ENCODE measurements around the gene HACD4. TPM values are rescaled to one million over a fixed set of nuclear protein-coding genes. Genes with fewer than 3 reads are reported as not detected.

Gene HACD4, protein sequence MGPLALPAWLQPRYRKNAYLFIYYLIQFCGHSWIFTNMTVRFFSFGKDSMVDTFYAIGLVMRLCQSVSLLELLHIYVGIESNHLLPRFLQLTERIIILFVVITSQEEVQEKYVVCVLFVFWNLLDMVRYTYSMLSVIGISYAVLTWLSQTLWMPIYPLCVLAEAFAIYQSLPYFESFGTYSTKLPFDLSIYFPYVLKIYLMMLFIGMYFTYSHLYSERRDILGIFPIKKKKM
- total RNA-seq, result 2.1 TPM

GRCh38 chr9:21031091-21031807 lies at the start of gene HACD4:
Gene HACD4 (minus strand): TSS chr9:21031640. CDS start chr9:21031590, 50 bp downstream.
- Histone ChIP-seq H3K4me1 (ENCODE audit: control insufficient read depth in 3 of 3, insufficient read depth in 3 of 3, low read length in 3 of 3) (peaks cover 0 to 4% (median 0%) of the 10 kb centered on the region in 3 donors), H3K27me3 (ENCODE audit: control insufficient read depth in 3 of 3, insufficient read depth in 3 of 3, low read length in 3 of 3) (no peaks in the 10 kb centered on the region), H3K36me3 (ENCODE audit: control insufficient read depth in 3 of 3, insufficient read depth in 3 of 3, low read length in 3 of 3) (no peaks in the 10 kb centered on the region), H3K27ac (ENCODE audit: low read depth, low read length) (peak within 1 kb of the TSS; percentile 48), H3K4me3 (ENCODE audit: low read length in 3 of 3) (peak within 1 kb of the TSS; percentile 54 to 64 (median 60)), H3K9ac (ENCODE audit: low read depth in 1 of 3, low read length in 3 of 3) (peak within 1 kb of the TSS; percentile 30 to 65 (median 63)), H3K9me3 (ENCODE audit: control insufficient read depth in 3 of 3, low read length in 3 of 3) (no peaks in the 10 kb centered on the region)

DNA sequence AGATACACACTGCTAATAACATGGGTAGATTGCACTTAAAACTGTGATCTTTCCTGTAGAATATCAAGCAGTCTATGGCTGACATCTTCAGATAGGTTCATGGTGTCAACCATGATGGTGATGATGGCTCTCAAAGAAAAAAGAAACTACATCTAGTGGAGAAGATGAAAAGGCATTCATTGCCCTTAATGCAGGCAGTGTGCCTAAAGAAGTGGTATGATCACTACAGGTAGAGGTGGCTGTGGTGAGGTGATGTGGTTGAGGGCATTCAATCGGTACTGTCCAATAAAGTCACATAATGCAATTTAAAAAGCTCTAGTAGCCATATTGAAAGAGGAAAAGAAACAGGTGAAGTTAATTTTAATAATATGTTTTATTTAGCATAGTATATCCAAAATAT lies 49.4 kb upstream of the HACD4 start:
- Histone ChIP-seq H3K36me3 (ENCODE audit: control insufficient read depth in 3 of 3, insufficient read depth in 3 of 3, low read length in 3 of 3) (no peaks in the 10 kb centered on the region), H3K9me3 (ENCODE audit: control insufficient read depth in 3 of 3, low read length in 3 of 3) (no peaks in the 10 kb centered on the region)

GRCh38 chr9:21078702-21079101 lies 47.3 kb upstream of the HACD4 start:
- Histone ChIP-seq H3K36me3 (ENCODE audit: control insufficient read depth in 3 of 3, insufficient read depth in 3 of 3, low read length in 3 of 3) (no peaks in the 10 kb centered on the region), H3K4me1 (ENCODE audit: control insufficient read depth in 3 of 3, insufficient read depth in 3 of 3, low read length in 3 of 3) (peaks cover 0 to 4% (median 3%) of the 10 kb centered on the region in 3 donors), H3K27me3 (ENCODE audit: control insufficient read depth in 3 of 3, insufficient read depth in 3 of 3, low read length in 3 of 3) (no peaks in the 10 kb centered on the region), H3K27ac (ENCODE audit: low read depth, low read length) (no peak overlapping the region), H3K9ac (ENCODE audit: low read depth in 1 of 3, low read length in 3 of 3) (no peak overlapping the region), H3K4me3 (ENCODE audit: low read length in 3 of 3) (no peak overlapping the region), H3K9me3 (ENCODE audit: control insufficient read depth in 3 of 3, low read length in 3 of 3) (no peaks in the 10 kb centered on the region)

More for the DNA sequence above, 49.4 kb upstream of the HACD4 start:
- Histone ChIP-seq H3K4me1 (ENCODE audit: control insufficient read depth in 3 of 3, insufficient read depth in 3 of 3, low read length in 3 of 3) (peaks cover 0 to 4% (median 3%) of the 10 kb centered on the region in 3 donors), H3K27ac (ENCODE audit: low read depth, low read length) (no peak overlapping the region), H3K9ac (ENCODE audit: low read depth in 1 of 3, low read length in 3 of 3) (no peak overlapping the region), H3K27me3 (ENCODE audit: control insufficient read depth in 3 of 3, insufficient read depth in 3 of 3, low read length in 3 of 3) (no peaks in the 10 kb centered on the region), H3K4me3 (ENCODE audit: low read length in 3 of 3) (no peak overlapping the region)

DNA sequence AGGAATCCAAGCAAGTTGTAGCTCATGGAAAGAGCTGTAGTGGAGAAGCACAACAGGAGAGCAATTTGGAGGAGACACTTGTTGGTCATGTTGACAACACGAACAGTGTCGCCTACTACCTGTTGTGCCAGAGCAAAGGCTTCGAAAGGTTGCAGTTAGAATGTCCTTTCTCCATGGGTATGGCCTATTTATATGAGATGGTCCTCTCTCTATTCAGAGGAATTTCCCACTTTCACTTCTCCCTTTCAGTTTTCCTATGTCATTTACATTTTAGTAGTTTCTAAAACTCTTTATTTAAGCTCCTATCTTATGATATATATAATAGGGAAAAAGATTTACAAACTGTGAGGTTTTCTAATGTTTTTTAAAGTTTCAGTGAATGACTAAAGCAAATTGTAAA lies 46.3 kb upstream of the HACD4 start, which contains the start of gene IFNB1:
Gene IFNB1, minus strand, starts transcription at position 162 of the 400 bp plus-strand sequence. Its CDS starts 73 bp downstream, at position 89.
- H3K4me1 ChIP-seq (ENCODE audit: control insufficient read depth in 3 of 3, insufficient read depth in 3 of 3, low read length in 3 of 3), result peaks cover 0 to 4% (median 2%) of the 10 kb centered on the region in 3 donors
- H3K27me3 ChIP-seq (ENCODE audit: control insufficient read depth in 3 of 3, insufficient read depth in 3 of 3, low read length in 3 of 3), result no peaks in the 10 kb centered on the region
- no peak within 1 kb of the TSS for H3K27ac ChIP-seq (ENCODE audit: low read depth, low read length)
- H3K9ac ChIP-seq (ENCODE audit: low read depth in 1 of 3, low read length in 3 of 3), result no peak within 1 kb of the TSS
- H3K9me3 ChIP-seq (ENCODE audit: control insufficient read depth in 3 of 3, low read length in 3 of 3), result no peaks in the 10 kb centered on the region
- H3K4me3 ChIP-seq (ENCODE audit: low read length in 3 of 3), result no peak within 1 kb of the TSS
- no peaks in the 10 kb centered on the region for H3K36me3 ChIP-seq (ENCODE audit: control insufficient read depth in 3 of 3, insufficient read depth in 3 of 3, low read length in 3 of 3)

GRCh38 chr9:21075484-21075883 lies 44.0 kb upstream of the HACD4 start:
- Histone ChIP-seq H3K9ac (ENCODE audit: low read depth in 1 of 3, low read length in 3 of 3) (no peak overlapping the region), H3K4me3 (ENCODE audit: low read length in 3 of 3) (no peak overlapping the region), H3K4me1 (ENCODE audit: control insufficient read depth in 3 of 3, insufficient read depth in 3 of 3, low read length in 3 of 3) (peaks cover under 1% of the 10 kb centered on the region in 3 donors), H3K27me3 (ENCODE audit: control insufficient read depth in 3 of 3, insufficient read depth in 3 of 3, low read length in 3 of 3) (no peaks in the 10 kb centered on the region), H3K36me3 (ENCODE audit: control insufficient read depth in 3 of 3, insufficient read depth in 3 of 3, low read length in 3 of 3) (no peaks in the 10 kb centered on the region), H3K9me3 (ENCODE audit: control insufficient read depth in 3 of 3, low read length in 3 of 3) (no peaks in the 10 kb centered on the region), H3K27ac (ENCODE audit: low read depth, low read length) (no peak overlapping the region)

DNA sequence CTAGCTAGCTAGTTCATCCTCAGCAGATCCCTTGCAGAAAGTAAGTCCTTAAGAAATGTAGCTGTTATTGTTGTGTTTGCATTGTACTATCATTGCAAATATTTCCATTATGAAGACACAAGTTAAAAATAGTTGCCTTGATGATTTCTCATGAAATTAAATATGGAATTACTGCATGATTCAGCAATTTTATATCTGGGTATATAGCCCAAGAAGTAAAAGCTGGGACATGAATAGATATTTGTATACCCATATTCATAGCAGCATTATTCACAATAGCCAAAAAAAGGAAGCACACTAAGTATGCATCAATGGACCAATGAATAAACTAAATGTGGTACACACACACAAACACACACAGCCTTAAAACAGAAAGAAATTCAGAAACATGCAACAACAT lies 39.5 kb upstream of the HACD4 start:
- peaks cover 3 to 4% (median 4%) of the 10 kb centered on the region in 3 donors for H3K4me1 ChIP-seq (ENCODE audit: control insufficient read depth in 3 of 3, insufficient read depth in 3 of 3, low read length in 3 of 3)
- H3K4me3 ChIP-seq (ENCODE audit: low read length in 3 of 3), result no peak overlapping the region
- no peak overlapping the region for H3K9ac ChIP-seq (ENCODE audit: low read depth in 1 of 3, low read length in 3 of 3)
- no peaks in the 10 kb centered on the region for H3K27me3 ChIP-seq (ENCODE audit: control insufficient read depth in 3 of 3, insufficient read depth in 3 of 3, low read length in 3 of 3)
- no peak overlapping the region for H3K27ac ChIP-seq (ENCODE audit: low read depth, low read length)
- no peaks in the 10 kb centered on the region for H3K36me3 ChIP-seq (ENCODE audit: control insufficient read depth in 3 of 3, insufficient read depth in 3 of 3, low read length in 3 of 3)
- no peaks in the 10 kb centered on the region for H3K9me3 ChIP-seq (ENCODE audit: control insufficient read depth in 3 of 3, low read length in 3 of 3)

GRCh38 chr9:21070171-21070571 lies 38.7 kb upstream of the HACD4 start:
- H3K9ac ChIP-seq (ENCODE audit: low read depth in 1 of 3, low read length in 3 of 3), result peak overlapping the region in 1 of 3 donors; percentile 25
- H3K9me3 ChIP-seq (ENCODE audit: control insufficient read depth in 3 of 3, low read length in 3 of 3), result no peaks in the 10 kb centered on the region
- H3K27ac ChIP-seq (ENCODE audit: low read depth, low read length), result no peak overlapping the region
- H3K36me3 ChIP-seq (ENCODE audit: control insufficient read depth in 3 of 3, insufficient read depth in 3 of 3, low read length in 3 of 3), result no peaks in the 10 kb centered on the region
- peak overlapping the region in 2 of 3 donors; percentile 33 to 57 for H3K4me3 ChIP-seq (ENCODE audit: low read length in 3 of 3)
- peaks cover 3 to 4% (median 4%) of the 10 kb centered on the region in 3 donors for H3K4me1 ChIP-seq (ENCODE audit: control insufficient read depth in 3 of 3, insufficient read depth in 3 of 3, low read length in 3 of 3)
- H3K27me3 ChIP-seq (ENCODE audit: control insufficient read depth in 3 of 3, insufficient read depth in 3 of 3, low read length in 3 of 3), result no peaks in the 10 kb centered on the region

DNA sequence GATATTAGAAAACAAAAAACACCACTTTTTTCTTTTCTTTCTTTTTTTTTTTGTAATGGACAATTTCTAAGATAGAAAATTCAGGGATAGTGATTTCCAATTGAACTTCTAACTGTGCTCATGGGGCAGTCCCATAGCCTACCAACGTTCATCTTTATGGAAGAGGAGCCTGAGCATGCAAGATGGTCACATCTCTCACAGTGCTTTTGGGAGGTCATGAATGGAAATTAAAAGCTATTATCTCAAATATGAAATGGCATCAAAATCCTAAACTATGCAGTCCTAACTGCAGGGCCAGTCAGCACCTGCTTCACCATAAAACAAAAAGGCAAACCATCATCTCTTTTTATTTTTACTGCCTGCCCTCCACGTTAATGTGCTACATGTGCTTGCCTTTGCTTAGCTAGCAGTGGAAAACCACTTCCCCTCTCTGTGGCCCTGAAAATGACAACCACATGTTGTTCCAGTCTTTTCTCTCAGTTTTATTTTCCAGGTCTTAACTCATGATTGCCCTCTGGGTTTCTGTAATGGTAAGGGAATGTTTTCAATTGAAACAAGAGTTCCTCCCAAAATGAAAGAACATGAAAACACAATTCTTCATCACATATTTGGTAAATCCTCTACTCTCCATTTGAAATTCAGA lies 29.6 kb upstream of the HACD4 start:
- Histone ChIP-seq H3K27ac (ENCODE audit: low read depth, low read length) (no peak overlapping the region), H3K4me1 (ENCODE audit: control insufficient read depth in 3 of 3, insufficient read depth in 3 of 3, low read length in 3 of 3) (no peaks in the 10 kb centered on the region), H3K9me3 (ENCODE audit: control insufficient read depth in 3 of 3, low read length in 3 of 3) (no peaks in the 10 kb centered on the region), H3K4me3 (ENCODE audit: low read length in 3 of 3) (no peak overlapping the region), H3K27me3 (ENCODE audit: control insufficient read depth in 3 of 3, insufficient read depth in 3 of 3, low read length in 3 of 3) (no peaks in the 10 kb centered on the region), H3K9ac (ENCODE audit: low read depth in 1 of 3, low read length in 3 of 3) (no peak overlapping the region), H3K36me3 (ENCODE audit: control insufficient read depth in 3 of 3, insufficient read depth in 3 of 3, low read length in 3 of 3) (no peaks in the 10 kb centered on the region)

DNA sequence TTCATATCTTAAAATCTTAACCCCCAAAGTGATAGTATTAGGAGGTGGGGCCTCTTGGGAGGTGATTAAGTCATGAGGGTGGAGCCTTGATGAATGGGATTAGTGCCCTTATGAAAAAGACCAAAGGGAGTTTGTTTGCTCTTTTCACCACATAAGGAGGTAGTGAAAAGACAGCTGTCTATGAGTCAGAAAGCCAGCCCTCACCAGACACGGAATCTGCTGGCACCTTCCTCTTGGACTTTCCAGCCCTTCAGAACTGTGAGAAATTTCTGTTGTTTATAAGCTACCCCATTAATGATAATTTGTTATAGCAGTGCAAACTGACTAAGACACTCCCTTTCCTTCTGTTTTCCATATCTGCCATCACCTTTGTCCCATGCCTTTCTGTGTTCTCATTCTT lies 25.5 kb upstream of the HACD4 start:
- no peak overlapping the region for H3K4me3 ChIP-seq (ENCODE audit: low read length in 3 of 3)
- no peak overlapping the region for H3K9ac ChIP-seq (ENCODE audit: low read depth in 1 of 3, low read length in 3 of 3)
- no peaks in the 10 kb centered on the region for H3K9me3 ChIP-seq (ENCODE audit: control insufficient read depth in 3 of 3, low read length in 3 of 3)
- no peaks in the 10 kb centered on the region for H3K27me3 ChIP-seq (ENCODE audit: control insufficient read depth in 3 of 3, insufficient read depth in 3 of 3, low read length in 3 of 3)
- H3K27ac ChIP-seq (ENCODE audit: low read depth, low read length), result no peak overlapping the region
- no peaks in the 10 kb centered on the region for H3K36me3 ChIP-seq (ENCODE audit: control insufficient read depth in 3 of 3, insufficient read depth in 3 of 3, low read length in 3 of 3)
- H3K4me1 ChIP-seq (ENCODE audit: control insufficient read depth in 3 of 3, insufficient read depth in 3 of 3, low read length in 3 of 3), result no peaks in the 10 kb centered on the region

GRCh38 chr9:21053851-21054250 lies 22.4 kb upstream of the HACD4 start:
- H3K9me3 ChIP-seq (ENCODE audit: control insufficient read depth in 3 of 3, low read length in 3 of 3), result no peaks in the 10 kb centered on the region
- H3K4me3 ChIP-seq (ENCODE audit: low read length in 3 of 3), result no peak overlapping the region
- H3K27ac ChIP-seq (ENCODE audit: low read depth, low read length), result no peak overlapping the region
- H3K27me3 ChIP-seq (ENCODE audit: control insufficient read depth in 3 of 3, insufficient read depth in 3 of 3, low read length in 3 of 3), result no peaks in the 10 kb centered on the region
- H3K4me1 ChIP-seq (ENCODE audit: control insufficient read depth in 3 of 3, insufficient read depth in 3 of 3, low read length in 3 of 3), result no peaks in the 10 kb centered on the region
- no peak overlapping the region for H3K9ac ChIP-seq (ENCODE audit: low read depth in 1 of 3, low read length in 3 of 3)
- H3K36me3 ChIP-seq (ENCODE audit: control insufficient read depth in 3 of 3, insufficient read depth in 3 of 3, low read length in 3 of 3), result no peaks in the 10 kb centered on the region

Measured in skeletal muscle tissue (tissue), 4 donors.